Right lobe of liver (tissue), 4 donors: ENCODE data around the gene UNC80.

ENCODE experiments used
- CTCF ChIP-seq, 4 donors: fragments of 200-600 bp in 3 of 4; fragments of 450-650 bp in 1 of 4; IDR thresholded peaks; one replicate each; pipeline versions ENCODE4 v1.5.1 to v1.8.0; 2016 to 2022; ENCODE audit warnings: antibody characterized with exemption in 4 of 4, mild to moderate bottlenecking in 2 of 4
- POLR2A ChIP-seq: fragments of 450-650 bp; IDR thresholded peaks from one replicate; pipeline ENCODE4 v1.6.1; 2017; ENCODE audit warnings: antibody characterized with exemption, mild to moderate bottlenecking
- donor health status: DM: no; HTN: no; CAD: no.
- donor health status: DM: no; HTN: no; CAD: no.
- donor health status: DM: no; HTN: yes; CAD: no.

- TF ChIP-seq POLR2A = no peak
- no peak for TF ChIP-seq CTCF (IDR thresholded peaks at IDR 0.05)
These were observed 18.6 kb upstream of the UNC80 start for GRCh38 chr2:209753020-209753419.
